Astrocyte (in vitro differentiated cells and primary cell): ENCODE data around the gene MRGPRG. TPM values are rescaled to one million over a fixed set of nuclear protein-coding genes. Genes with fewer than 3 reads are reported as not detected.

ENCODE experiments used
- DNase-seq: peaks from one replicate; pipeline ENCODE4 v3.0.0-alpha.2; 2010; ENCODE audit warnings: low read depth
- FAIRE-seq: peaks from 2 replicates; lab custom pipeline; 2011; peaks lifted over from hg19 to GRCh38; lab: Jason Lieb, UNC
- H2AFZ ChIP-seq: 2 replicates; pipeline ENCODE4 v1.6.0; 2012; ENCODE audit warnings: low read depth, low read length, inconsistent platforms
- H3K27ac ChIP-seq: 2 replicates; pipeline ENCODE4 v1.5.1; 2011; ENCODE audit warnings: low read depth, low read length, inconsistent platforms
- H3K27me3 ChIP-seq: 2 replicates; pipeline ENCODE4 v1.6.0; 2011; ENCODE audit warnings: low read length, inconsistent platforms; ENCODE audit not compliant: insufficient read depth
- H3K36me3 ChIP-seq: 2 replicates; pipeline ENCODE4 v1.5.1; 2011; ENCODE audit warnings: low read length, inconsistent platforms; ENCODE audit not compliant: insufficient read depth
- H3K4me1 ChIP-seq: 2 replicates; pipeline ENCODE4 v1.5.1; 2011; ENCODE audit warnings: low read length, inconsistent platforms; ENCODE audit not compliant: insufficient read depth
- H3K4me2 ChIP-seq: 2 replicates; pipeline ENCODE4 v1.6.0; 2012; ENCODE audit warnings: low read length, inconsistent platforms
- H3K4me3 ChIP-seq: 2 replicates; pipeline ENCODE4 v1.5.1; 2011; ENCODE audit warnings: low read depth, mild to moderate bottlenecking, low read length, inconsistent platforms; ENCODE audit not compliant: insufficient read depth
- H3K79me2 ChIP-seq: 2 replicates; pipeline ENCODE4 v1.6.0; 2012; ENCODE audit warnings: mild to moderate bottlenecking, low read length, inconsistent platforms; ENCODE audit not compliant: insufficient read depth
- H3K9ac ChIP-seq: 2 replicates; pipeline ENCODE4 v1.6.0; 2012; ENCODE audit warnings: mild to moderate bottlenecking, low read length, inconsistent platforms
- H3K9me3 ChIP-seq: 2 replicates; pipeline ENCODE4 v1.5.1; 2012; ENCODE audit warnings: low read depth, mild to moderate bottlenecking, low read length, inconsistent platforms; ENCODE audit not compliant: insufficient read depth
- H4K20me1 ChIP-seq: 2 replicates; pipeline ENCODE4 v1.6.0; 2012; ENCODE audit warnings: low read length, inconsistent platforms; ENCODE audit not compliant: insufficient read depth
- H3K27ac Mint-ChIP-seq: one replicate; pipeline ENCODE4 v1.8.0; 2021; ENCODE audit warnings: mild to moderate bottlenecking, mixed read lengths; ENCODE audit not compliant: unreplicated experiment
- H3K27me3 Mint-ChIP-seq: one replicate; pipeline ENCODE4 v1.8.0; 2021; ENCODE audit warnings: low read depth, mixed read lengths; ENCODE audit not compliant: unreplicated experiment
- H3K36me3 Mint-ChIP-seq: one replicate; pipeline ENCODE4 v1.8.0; 2021; ENCODE audit warnings: low read depth, mixed read lengths; ENCODE audit not compliant: unreplicated experiment
- H3K4me1 Mint-ChIP-seq: one replicate; pipeline ENCODE4 v1.8.0; 2021; ENCODE audit warnings: low read depth, mixed read lengths; ENCODE audit not compliant: unreplicated experiment
- H3K4me3 Mint-ChIP-seq: one replicate; pipeline ENCODE4 v1.8.0; 2021; ENCODE audit warnings: mild to moderate bottlenecking, moderate library complexity, mixed read lengths; ENCODE audit not compliant: unreplicated experiment
- H3K9me3 Mint-ChIP-seq: one replicate; pipeline ENCODE4 v1.8.0; 2021; ENCODE audit warnings: mild to moderate bottlenecking, mixed read lengths; ENCODE audit not compliant: unreplicated experiment
- EZH2 ChIP-seq: IDR thresholded peaks from 2 replicates; pipeline ENCODE4 v1.6.1; 2012; ENCODE audit warnings: mild to moderate bottlenecking, low read length, inconsistent platforms; ENCODE audit not compliant: insufficient read depth
- total RNA-seq: library from RNA; stranded (reverse); gene quantifications from 2 replicates; pipeline ENCODE4 v1.2.1, GENCODE V29; 2021
- TF ChIP-seq, protein P1 (sequence below): IDR thresholded peaks from 2 replicates; pipeline ENCODE4 v1.5.1; 2011; ENCODE audit warnings: low read depth, mild to moderate bottlenecking, inconsistent platforms, low read length, moderate library complexity; ENCODE audit not compliant: insufficient read depth

MRGPRG gene
- total RNA-seq, 1 donor from 2014 or later, result not detected

DNA sequence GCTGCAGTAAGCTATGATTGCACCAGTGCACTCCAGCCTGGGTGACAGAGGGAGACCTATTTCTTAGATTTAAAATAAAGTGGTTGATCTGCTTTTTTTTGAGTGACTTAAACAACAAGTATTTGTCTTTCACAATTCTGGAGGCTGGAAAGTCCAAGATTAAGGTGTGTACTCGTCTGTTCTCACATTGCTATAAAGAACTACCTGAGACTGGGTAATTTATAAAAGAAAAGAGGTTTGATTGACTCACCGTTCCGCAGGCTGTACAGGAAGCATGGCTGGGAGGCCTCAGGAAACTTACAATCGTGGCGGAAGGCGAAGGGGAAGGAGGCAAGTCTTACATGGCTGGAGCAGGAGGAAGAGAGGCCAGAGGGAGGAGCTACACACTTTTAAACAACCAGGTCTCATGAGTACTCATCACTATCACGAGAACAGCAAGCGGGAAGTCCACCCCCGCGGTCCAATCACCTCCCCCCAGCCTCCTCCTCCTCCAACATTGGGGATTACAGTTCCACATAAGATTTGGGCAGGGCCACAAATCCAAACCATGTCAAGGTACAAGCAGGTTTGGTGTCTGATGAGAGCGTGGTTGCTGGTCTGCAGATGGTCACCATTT, 33.8 kb downstream of the MRGPRG start:
- Histone ChIP-seq H2AFZ (no peak overlapping the region), H4K20me1 (no peaks in the 10 kb centered on the region), H3K9me3 (peaks cover 3% of the 10 kb centered on the region), H3K9ac (no peak overlapping the region), H3K27me3 (peaks cover 6% of the 10 kb centered on the region), H3K79me2 (no peaks in the 10 kb centered on the region), H3K36me3 (no peaks in the 10 kb centered on the region), H3K27ac (no peak overlapping the region), H3K4me3 (no peak overlapping the region), H3K4me1 (no peaks in the 10 kb centered on the region), H3K4me2 (no peak overlapping the region)
- peaks cover 4% of the 10 kb centered on the region for H3K36me3 Mint-ChIP-seq
- H3K27ac Mint-ChIP-seq, result no peak overlapping the region
- FAIRE-seq (no peak), DNase-seq (no peak)
- H3K9me3 Mint-ChIP-seq, result peaks cover 17% of the 10 kb centered on the region
- H3K4me1 Mint-ChIP-seq, result no peaks in the 10 kb centered on the region
- H3K27me3 Mint-ChIP-seq, result peaks cover 21% of the 10 kb centered on the region
- TF ChIP-seq EZH2, result no peak
- TF ChIP-seq, protein P1, sequence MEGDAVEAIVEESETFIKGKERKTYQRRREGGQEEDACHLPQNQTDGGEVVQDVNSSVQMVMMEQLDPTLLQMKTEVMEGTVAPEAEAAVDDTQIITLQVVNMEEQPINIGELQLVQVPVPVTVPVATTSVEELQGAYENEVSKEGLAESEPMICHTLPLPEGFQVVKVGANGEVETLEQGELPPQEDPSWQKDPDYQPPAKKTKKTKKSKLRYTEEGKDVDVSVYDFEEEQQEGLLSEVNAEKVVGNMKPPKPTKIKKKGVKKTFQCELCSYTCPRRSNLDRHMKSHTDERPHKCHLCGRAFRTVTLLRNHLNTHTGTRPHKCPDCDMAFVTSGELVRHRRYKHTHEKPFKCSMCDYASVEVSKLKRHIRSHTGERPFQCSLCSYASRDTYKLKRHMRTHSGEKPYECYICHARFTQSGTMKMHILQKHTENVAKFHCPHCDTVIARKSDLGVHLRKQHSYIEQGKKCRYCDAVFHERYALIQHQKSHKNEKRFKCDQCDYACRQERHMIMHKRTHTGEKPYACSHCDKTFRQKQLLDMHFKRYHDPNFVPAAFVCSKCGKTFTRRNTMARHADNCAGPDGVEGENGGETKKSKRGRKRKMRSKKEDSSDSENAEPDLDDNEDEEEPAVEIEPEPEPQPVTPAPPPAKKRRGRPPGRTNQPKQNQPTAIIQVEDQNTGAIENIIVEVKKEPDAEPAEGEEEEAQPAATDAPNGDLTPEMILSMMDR, result no peak
- no peak overlapping the region for H3K4me3 Mint-ChIP-seq

- Histone ChIP-seq H3K9ac (no peak overlapping the region), H3K4me1 (peaks cover under 1% of the 10 kb centered on the region), H2AFZ (no peak overlapping the region), H3K79me2 (no peaks in the 10 kb centered on the region), H4K20me1 (no peaks in the 10 kb centered on the region), H3K27me3 (peaks cover 2% of the 10 kb centered on the region), H3K9me3 (no peaks in the 10 kb centered on the region), H3K4me2 (no peak overlapping the region), H3K27ac (no peak overlapping the region), H3K36me3 (no peaks in the 10 kb centered on the region), H3K4me3 (no peak overlapping the region)
- H3K9me3 Mint-ChIP-seq, result peaks cover 17% of the 10 kb centered on the region
- FAIRE-seq (no peak), DNase-seq (no peak)
- no peak overlapping the region for H3K4me3 Mint-ChIP-seq
- TF ChIP-seq, protein P1, result no peak
- TF ChIP-seq EZH2, result no peak
- H3K4me1 Mint-ChIP-seq, result peaks cover 2% of the 10 kb centered on the region
- peaks cover 4% of the 10 kb centered on the region for H3K36me3 Mint-ChIP-seq
- H3K27ac Mint-ChIP-seq, result no peak overlapping the region
- peaks cover 15% of the 10 kb centered on the region for H3K27me3 Mint-ChIP-seq
Observed at GRCh38 chr11:3183523-3183922, 35.1 kb downstream of the MRGPRG start.

DNA sequence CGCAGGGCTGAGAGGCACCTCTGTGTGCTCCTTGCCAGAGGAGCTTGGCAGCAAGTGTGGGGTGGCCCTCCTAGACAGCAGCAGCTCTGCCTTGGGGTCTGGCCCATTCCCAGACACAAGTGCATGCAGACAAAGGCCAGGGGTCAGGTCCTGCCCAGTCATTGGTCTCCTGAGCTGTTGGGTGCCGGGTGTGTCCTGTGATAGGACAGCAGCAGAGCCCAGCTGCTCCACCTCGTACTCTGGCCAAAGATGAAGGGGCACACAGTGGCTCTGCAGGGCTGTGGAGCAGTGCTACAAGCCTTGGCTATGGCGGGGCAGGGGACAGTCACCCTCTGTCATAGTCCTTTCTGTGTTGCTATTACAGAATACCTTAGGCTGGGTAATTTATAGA, 36.2 kb downstream of the MRGPRG start:
- Histone ChIP-seq H4K20me1 (no peaks in the 10 kb centered on the region), H3K9ac (no peak overlapping the region), H2AFZ (no peak overlapping the region), H3K79me2 (no peaks in the 10 kb centered on the region), H3K27ac (no peak overlapping the region), H3K4me2 (no peak overlapping the region), H3K27me3 (peaks cover 2% of the 10 kb centered on the region), H3K36me3 (no peaks in the 10 kb centered on the region), H3K4me1 (peaks cover 3% of the 10 kb centered on the region), H3K4me3 (no peak overlapping the region), H3K9me3 (no peaks in the 10 kb centered on the region)
- Mint-ChIP-seq H3K4me1 (peaks cover 8% of the 10 kb centered on the region), H3K36me3 (peaks cover 4% of the 10 kb centered on the region), H3K4me3 (no peak overlapping the region), H3K27me3 (peaks cover 15% of the 10 kb centered on the region), H3K9me3 (peaks cover 17% of the 10 kb centered on the region), H3K27ac (no peak overlapping the region)
- no peak for TF ChIP-seq EZH2
- TF ChIP-seq, protein P1, result no peak
- FAIRE-seq (no peak), DNase-seq (no peak)
